Coronary artery (tissue), 2 donors: Measurements from ENCODE around the gene PBX4.
"Not testable (repeated sequence)": the region's sequence is repeated elsewhere in the genome, so short reads cannot be mapped to it uniquely, and the experiment has no call there.

Experiments
- DNase-seq: peaks from one replicate; pipeline ENCODE4 v3.0.0-alpha.2; 2017; ENCODE audit warnings: low spot score
- H3K27ac ChIP-seq, 2 donors: fragments of 200-600 bp; sonication (generic); one replicate each; pipeline ENCODE4 v1.5.1; 2016 to 2019
- H3K4me3 ChIP-seq: fragments of 200-600 bp; sonication (generic); 2 replicates; pipeline ENCODE4 v1.5.1; 2016; ENCODE audit warnings: mild to moderate bottlenecking, moderate library complexity
- TF ChIP-seq, protein P1 (sequence below): fragments of 200-600 bp; sonication (generic); IDR thresholded peaks from one replicate; pipeline ENCODE4 v1.5.1; 2019; ENCODE audit warnings: antibody characterized with exemption

The PBX4 gene

DNA sequence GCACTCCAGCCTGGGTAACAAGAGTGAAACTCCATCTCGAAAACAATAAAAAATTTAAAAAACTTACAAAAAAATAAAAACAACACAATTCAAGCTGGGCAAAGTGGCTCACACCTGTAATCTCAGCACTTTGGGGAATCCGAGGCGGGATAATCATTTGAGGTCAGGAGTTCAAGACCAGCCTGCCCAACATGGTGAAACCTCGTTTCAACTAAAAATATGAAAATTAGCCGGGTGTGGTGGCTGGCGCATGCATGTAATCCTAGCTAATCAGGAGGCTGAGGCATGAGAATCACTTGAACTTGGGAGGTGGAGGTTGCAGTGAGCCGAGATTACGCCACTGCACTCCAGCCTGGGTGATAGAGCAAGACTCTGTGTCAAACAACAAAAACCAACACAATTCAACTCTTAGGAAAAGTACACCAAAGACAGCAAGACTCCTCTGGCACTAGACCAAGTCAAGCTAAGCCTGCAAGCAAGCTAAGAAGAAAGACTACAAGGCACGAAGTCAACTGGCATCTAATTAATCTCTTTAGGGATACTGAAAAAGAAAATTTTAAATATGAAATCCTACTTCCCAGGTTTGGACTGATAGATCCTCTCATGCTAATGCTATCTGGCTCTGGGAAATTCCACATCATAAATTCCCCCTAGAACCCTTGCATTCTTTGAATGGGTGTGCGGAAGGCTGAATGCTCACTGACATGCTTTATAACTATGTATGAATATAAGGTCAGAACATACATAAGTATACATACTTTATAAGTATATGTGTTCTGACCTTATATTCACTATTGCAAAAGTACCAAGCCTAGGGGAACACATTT, 7.9 kb downstream of the PBX4 start:
- no peak overlapping the region for H3K4me3 ChIP-seq
- no peak overlapping the region for H3K27ac ChIP-seq
- TF ChIP-seq, protein P1, sequence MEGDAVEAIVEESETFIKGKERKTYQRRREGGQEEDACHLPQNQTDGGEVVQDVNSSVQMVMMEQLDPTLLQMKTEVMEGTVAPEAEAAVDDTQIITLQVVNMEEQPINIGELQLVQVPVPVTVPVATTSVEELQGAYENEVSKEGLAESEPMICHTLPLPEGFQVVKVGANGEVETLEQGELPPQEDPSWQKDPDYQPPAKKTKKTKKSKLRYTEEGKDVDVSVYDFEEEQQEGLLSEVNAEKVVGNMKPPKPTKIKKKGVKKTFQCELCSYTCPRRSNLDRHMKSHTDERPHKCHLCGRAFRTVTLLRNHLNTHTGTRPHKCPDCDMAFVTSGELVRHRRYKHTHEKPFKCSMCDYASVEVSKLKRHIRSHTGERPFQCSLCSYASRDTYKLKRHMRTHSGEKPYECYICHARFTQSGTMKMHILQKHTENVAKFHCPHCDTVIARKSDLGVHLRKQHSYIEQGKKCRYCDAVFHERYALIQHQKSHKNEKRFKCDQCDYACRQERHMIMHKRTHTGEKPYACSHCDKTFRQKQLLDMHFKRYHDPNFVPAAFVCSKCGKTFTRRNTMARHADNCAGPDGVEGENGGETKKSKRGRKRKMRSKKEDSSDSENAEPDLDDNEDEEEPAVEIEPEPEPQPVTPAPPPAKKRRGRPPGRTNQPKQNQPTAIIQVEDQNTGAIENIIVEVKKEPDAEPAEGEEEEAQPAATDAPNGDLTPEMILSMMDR: no peak
- DNase-seq: no peak

DNA sequence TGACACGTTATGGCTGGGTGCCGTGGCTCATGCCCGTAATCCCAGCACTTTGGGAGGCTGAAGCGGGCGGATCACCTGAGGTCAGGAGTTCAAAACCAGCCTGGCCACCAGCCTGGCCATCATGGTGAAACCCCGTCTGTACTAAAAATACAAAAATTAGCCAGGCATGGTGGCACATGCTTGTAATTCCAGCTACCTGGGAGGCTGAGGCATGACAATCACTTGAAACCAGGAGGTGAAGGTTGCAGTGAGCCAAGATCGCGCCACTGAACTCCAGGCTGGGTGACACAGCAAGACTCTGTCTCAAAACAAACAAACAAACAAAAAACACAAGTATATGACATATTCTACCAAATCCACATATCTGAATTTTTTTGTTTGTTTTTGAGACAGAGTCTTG, 11.8 kb downstream of the PBX4 start:
- H3K4me3 ChIP-seq, DNase-seq, H3K27ac ChIP-seq: not testable (repeated sequence)

DNA sequence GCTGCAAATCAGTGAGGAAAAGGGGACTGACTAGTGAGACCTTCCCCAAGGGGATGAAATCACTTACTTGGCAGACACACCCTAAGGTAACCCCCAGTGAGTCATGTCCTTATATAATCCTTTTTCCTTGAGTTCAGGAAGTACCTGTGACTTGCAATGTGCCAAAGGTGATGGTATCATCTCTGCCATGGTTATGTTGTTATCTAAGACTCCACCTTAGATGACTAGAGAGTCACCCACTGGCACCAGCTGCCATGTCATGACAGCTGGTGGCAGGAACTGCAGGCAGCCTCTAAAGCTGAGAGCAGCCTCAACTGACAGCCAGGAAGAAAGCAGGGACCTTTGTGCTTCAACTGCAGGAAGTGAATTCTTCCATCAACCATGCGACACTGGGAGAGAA, 12.5 kb downstream of the PBX4 start:
- Histone ChIP-seq H3K4me3 (no peak overlapping the region), H3K27ac (no peak overlapping the region)
- TF ChIP-seq, protein P1: no peak
- DNase-seq: no peak

DNA sequence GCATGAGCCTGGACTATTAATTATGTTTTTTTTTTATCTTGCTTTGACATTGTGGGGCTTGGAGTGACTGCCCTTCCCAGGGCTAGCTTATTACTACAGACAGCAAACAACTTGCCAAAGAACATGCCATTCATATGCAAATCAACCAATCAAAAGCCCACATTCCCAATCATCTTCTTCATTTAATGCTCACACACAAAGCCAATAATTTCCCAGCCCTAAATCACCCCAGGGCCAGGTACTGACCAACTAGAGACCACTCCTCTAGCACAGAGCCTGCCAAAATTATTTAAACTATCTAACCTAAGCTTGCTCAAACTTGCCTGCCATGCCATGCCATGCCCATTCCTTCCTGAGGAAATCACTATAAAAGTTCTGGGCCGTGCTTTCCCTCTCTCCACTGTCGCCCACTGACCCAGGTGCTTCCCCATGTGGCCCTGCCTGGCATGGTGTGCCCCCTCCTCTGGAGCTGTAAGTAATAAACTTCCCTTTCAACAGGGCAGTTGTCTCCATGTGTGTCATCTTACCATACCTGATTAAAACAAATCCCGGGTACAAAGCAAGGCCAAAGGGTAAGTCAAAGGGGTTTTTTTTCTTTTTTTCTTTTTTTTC, 15.7 kb downstream of the PBX4 start:
- TF ChIP-seq, protein P1: no peak
- Histone ChIP-seq H3K4me3 (no peak overlapping the region), H3K27ac (no peak overlapping the region)
- no peak for DNase-seq

DNA sequence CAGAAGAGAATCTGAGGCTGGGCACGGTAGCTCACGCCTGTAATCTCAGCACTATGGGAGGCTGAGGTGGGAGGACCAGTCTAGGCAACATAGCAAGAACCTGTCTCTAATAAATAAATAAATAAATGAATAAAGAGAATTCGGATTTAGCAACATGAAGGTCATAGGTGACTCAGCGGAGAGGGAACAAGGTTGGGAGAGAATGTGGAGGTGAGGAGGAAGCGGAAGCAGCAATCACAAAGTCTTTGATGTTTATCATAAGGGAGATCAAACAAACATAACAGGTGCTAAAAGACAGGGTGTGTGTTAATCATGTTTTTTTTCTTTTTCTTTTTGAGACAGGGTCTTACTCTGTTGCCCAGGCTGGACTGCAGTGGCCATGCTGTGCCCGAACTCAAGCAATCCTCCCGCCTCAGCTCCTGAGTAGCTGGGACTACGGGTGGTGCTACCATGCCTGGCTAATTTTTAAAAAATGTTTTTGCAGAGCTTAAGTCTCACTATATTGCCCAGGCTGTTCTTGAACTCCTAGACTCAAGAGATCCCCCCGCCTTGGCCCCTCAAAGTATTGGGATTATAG, 16.3 kb downstream of the PBX4 start:
- DNase-seq: no peak
- H3K27ac ChIP-seq: no peak overlapping the region
- H3K4me3 ChIP-seq: no peak overlapping the region
- TF ChIP-seq, protein P1: no peak

DNA sequence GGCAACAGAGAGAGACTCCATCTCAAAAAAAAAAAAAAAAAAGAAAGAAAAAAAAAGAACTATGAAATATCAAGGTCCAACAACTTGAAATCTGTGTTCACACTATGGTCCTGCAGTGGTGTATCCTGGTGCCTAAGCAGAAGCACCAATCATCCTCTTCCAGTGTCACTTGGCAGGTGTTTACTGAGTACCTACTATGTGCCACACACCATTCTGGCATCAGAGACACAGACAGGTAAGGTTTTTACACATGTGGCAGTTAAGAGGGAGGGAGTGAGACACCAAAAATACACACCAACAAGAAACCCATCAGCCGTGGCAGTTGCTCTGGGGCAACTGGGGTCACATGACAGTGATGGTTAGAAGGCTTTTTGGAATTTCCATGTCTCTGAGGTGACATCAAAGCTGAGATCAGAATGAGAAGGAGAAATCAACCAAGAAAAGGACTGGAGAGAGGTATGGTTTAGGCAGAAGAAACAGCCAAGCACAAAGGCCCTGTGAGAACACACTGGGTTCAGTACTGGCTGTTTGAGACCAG, 17.6 kb downstream of the PBX4 start:
- no peak for DNase-seq
- Histone ChIP-seq H3K27ac (no peak overlapping the region), H3K4me3 (no peak overlapping the region)
- TF ChIP-seq, protein P1: no peak

DNA sequence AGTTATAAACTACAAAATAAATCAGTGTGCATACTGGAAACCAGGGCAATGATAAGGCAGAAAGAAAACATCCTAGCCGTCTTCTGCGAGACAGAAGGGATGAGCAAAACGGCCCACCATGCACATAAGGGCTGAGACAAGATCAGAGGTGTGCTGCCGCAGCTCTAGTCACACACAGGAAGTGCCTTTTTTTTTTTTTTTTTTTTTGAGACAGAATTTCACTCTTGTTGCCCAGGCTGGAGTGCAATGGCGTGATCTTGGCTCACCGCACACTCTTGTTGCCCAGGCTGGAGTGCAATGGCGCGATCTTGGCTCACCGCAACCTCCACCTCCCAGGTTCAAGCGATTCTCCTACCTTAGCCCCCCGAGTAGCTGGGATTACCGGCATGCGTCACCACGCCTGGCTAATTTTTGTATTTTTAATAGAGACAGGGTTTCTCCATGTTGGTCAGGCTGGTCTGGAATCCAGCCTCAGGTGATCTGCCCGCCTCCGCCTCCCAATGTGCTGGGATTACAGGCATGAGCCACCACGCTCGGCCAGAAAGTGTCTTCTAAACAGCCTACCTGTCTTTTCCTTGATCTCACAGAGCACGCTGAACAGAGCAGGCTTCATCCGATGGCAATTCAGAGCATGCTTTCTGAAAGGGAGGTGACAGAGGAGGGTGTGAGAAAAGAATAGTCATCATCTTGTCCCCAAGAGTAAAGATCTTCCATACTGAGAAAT, 19.6 kb downstream of the PBX4 start:
- not testable (repeated sequence) for DNase-seq, H3K4me3 ChIP-seq
- H3K27ac ChIP-seq: peak overlapping the region in 1 of 2 donors; percentile 7
